Cardiac fibroblast (primary cell): ENCODE measurements around the gene NCOA1.

Experiments
- DNase-seq, 2 donors: peaks; one replicate each; pipeline versions ENCODE4 v3.0.0 to v3.0.0-alpha.2; 2010; ENCODE audit warnings: low read depth in 2 of 2
- H3K4me3 ChIP-seq, 2 donors: replicated peaks in 1 of 2; 1 replicate in 1 of 2; 2 replicates in 1 of 2; pipeline ENCODE4 v1.5.1; 2011; ENCODE audit warnings: low read depth in 2 of 2, low read length in 2 of 2, mild to moderate bottlenecking in 2 of 2, moderate library complexity in 1 of 2
- CTCF ChIP-seq: IDR thresholded peaks from one replicate; pipeline ENCODE4 v1.5.1; 2011; ENCODE audit warnings: low read depth, mild to moderate bottlenecking, low read length, inconsistent platforms

Gene NCOA1

GRCh38 chr2:24813691-24814137, 322.7 kb downstream of the NCOA1 start:
- DNase-seq = no peak
- no peak for TF ChIP-seq CTCF
- H3K4me3 ChIP-seq = no peak overlapping the region

GRCh38 chr2:24814516-24814915, 323.5 kb downstream of the NCOA1 start:
- DNase-seq = no peak
- no peak for TF ChIP-seq CTCF
- no peak overlapping the region for H3K4me3 ChIP-seq

GRCh38 chr2:24815171-24815570, 324.1 kb downstream of the NCOA1 start:
- TF ChIP-seq CTCF = no peak
- DNase-seq = no peak

GRCh38 chr2:24816404-24816803, 325.4 kb downstream of the NCOA1 start:
- TF ChIP-seq CTCF = no peak
- DNase-seq = no peak
- no peak overlapping the region for H3K4me3 ChIP-seq

More at GRCh38 chr2:24815171-24815570, 324.1 kb downstream of the NCOA1 start:
- H3K4me3 ChIP-seq = no peak overlapping the region

- peak; percentile 85 to 87 for DNase-seq
- TF ChIP-seq CTCF = no peak
- no peak overlapping the region for H3K4me3 ChIP-seq
Measured at GRCh38 chr2:24816884-24817283, 325.8 kb downstream of the NCOA1 start.

GRCh38 chr2:24818721-24819167, 327.7 kb downstream of the NCOA1 start:
- peak in 1 of 2 donors; percentile 42 for DNase-seq
- H3K4me3 ChIP-seq = no peak overlapping the region
- TF ChIP-seq CTCF = no peak
